ENCODE data around the gene FOXM1. TPM values are rescaled to one million over a fixed set of nuclear protein-coding genes. Genes with fewer than 3 reads are reported as not detected.

FOXM1 gene
- total and polyA plus RNA-seq, 2 of the 13 experiments (the other 11 are each of a cell fraction or from before 2014, with no cell fraction given) = 17.1 to 25.9 TPM

- TF ChIP-seq ZNF513 (CRISPR knock-in tag; conservative IDR thresholded peaks at IDR 0.05) (no peak), CERS6 (CRISPR knock-in tag; IDR thresholded peaks at IDR 0.05) (no peak), ZNF782 (CRISPR knock-in tag; IDR thresholded peaks at IDR 0.05; ENCODE audit: borderline replicate concordance) (no peak), ZNF605 (CRISPR knock-in tag; IDR thresholded peaks at IDR 0.05) (0 out of 2 replicates have a peak, but pooled peaks have one; percentile 17), ZFP90 (CRISPR knock-in tag; IDR thresholded peaks at IDR 0.05; ENCODE audit: borderline replicate concordance) (0 out of 2 replicates have a peak, but pooled peaks have one; percentile 23), ZBTB33 (CRISPR knock-in tag; IDR thresholded peaks at IDR 0.05) (no peak), ZFP36 (IDR thresholded peaks at IDR 0.05; ENCODE audit: borderline replicate concordance, low read depth, low read length, partially characterized antibody) (no peak), ZBTB20 (CRISPR knock-in tag; IDR thresholded peaks at IDR 0.05; ENCODE audit: borderline replicate concordance, low read depth) (no peak), DMAP1 (CRISPR knock-in tag; IDR thresholded peaks at IDR 0.05) (no peak), FOSL1 (CRISPR knock-in tag; IDR thresholded peaks at IDR 0.05; ENCODE audit: borderline replicate concordance) (no peak), HMGXB4 (CRISPR knock-in tag; IDR thresholded peaks at IDR 0.05; ENCODE audit: borderline replicate concordance in 1 of 2, low read depth in 1 of 2) (peak in 1 of 2 experiments; percentile 12; a peak in 1 of 4 replicates), JARID2 (CRISPR knock-in tag; IDR thresholded peaks at IDR 0.05; ENCODE audit: insufficient replicate concordance) (no peak), YY1 (IDR thresholded peaks at IDR 0.05; ENCODE audit: insufficient read depth, insufficient replicate concordance, low read depth, low read length) (no peak), ZNF766 (CRISPR knock-in tag; IDR thresholded peaks at IDR 0.05; ENCODE audit: borderline replicate concordance) (no peak), CREB3 (CRISPR knock-in tag; IDR thresholded peaks at IDR 0.05) (peak; percentile 83; the same call in 1 of the 2 replicates), ZNF326 (CRISPR knock-in tag; IDR thresholded peaks at IDR 0.05; ENCODE audit: borderline replicate concordance) (no peak), YEATS2 (CRISPR knock-in tag; IDR thresholded peaks at IDR 0.05; ENCODE audit: borderline replicate concordance) (no peak), FLYWCH1 (CRISPR knock-in tag; IDR thresholded peaks at IDR 0.05) (no peak), THAP8 (CRISPR knock-in tag; IDR thresholded peaks at IDR 0.05; ENCODE audit: borderline replicate concordance) (no peak), ELF4 (CRISPR knock-in tag; IDR thresholded peaks at IDR 0.05; ENCODE audit: borderline replicate concordance) (no peak)
Measured at GRCh38 chr12:2891240-2892053, 14.5 kb upstream of the FOXM1 start (continued).
